Smooth muscle cell (in vitro differentiated cells): ENCODE measurements around the gene UTP14C. TPM values are rescaled to one million over a fixed set of nuclear protein-coding genes. Genes with fewer than 3 reads are reported as not detected.

ENCODE experiments used
- DNase-seq: peaks from one replicate; lab custom pipeline; 2025; ENCODE audit not compliant: unreplicated experiment; lab: John Stamatoyannopoulos, UW
- H2AFZ ChIP-seq: fragments of 200-600 bp; sonication (generic); 2 replicates; pipeline ENCODE4 v1.6.0; 2016; ENCODE audit warnings: antibody characterized with exemption, low read depth, mild to moderate bottlenecking
- H3F3A ChIP-seq: fragments of 200-600 bp; sonication (generic); 2 replicates; pipeline ENCODE4 v1.6.0; 2017; ENCODE audit warnings: antibody characterized with exemption, low read depth
- H3K27ac ChIP-seq: fragments of 200-600 bp; sonication (generic); 2 replicates; pipeline ENCODE4 v1.5.1; 2016; ENCODE audit warnings: low read depth, mild to moderate bottlenecking
- H3K27me3 ChIP-seq: fragments of 200-600 bp; sonication (generic); 2 replicates; pipeline ENCODE4 v1.6.1; 2016; ENCODE audit warnings: low read depth, mild to moderate bottlenecking
- H3K36me3 ChIP-seq: fragments of 200-600 bp; sonication (generic); 2 replicates; pipeline ENCODE4 v1.5.1; 2016; ENCODE audit warnings: low read depth
- H3K4me1 ChIP-seq: fragments of 200-600 bp; sonication (generic); 2 replicates; pipeline ENCODE4 v1.5.1; 2016; ENCODE audit warnings: low read depth
- H3K4me2 ChIP-seq: fragments of 200-600 bp; sonication (generic); 2 replicates; pipeline ENCODE4 v1.6.0; 2016; ENCODE audit warnings: mild to moderate bottlenecking
- H3K4me3 ChIP-seq: fragments of 200-600 bp; sonication (generic); 2 replicates; pipeline ENCODE4 v1.5.1; 2016; ENCODE audit warnings: mild to moderate bottlenecking
- H3K79me2 ChIP-seq: fragments of 200-600 bp; sonication (generic); 2 replicates; pipeline ENCODE4 v1.6.0; 2016; ENCODE audit warnings: low read depth, mild to moderate bottlenecking
- H3K9ac ChIP-seq: fragments of 200-600 bp; sonication (generic); 2 replicates; pipeline ENCODE4 v1.6.0; 2016; ENCODE audit warnings: low read depth
- H3K9me3 ChIP-seq: fragments of 200-600 bp; sonication (generic); replicated peaks from 2 replicates; pipeline ENCODE4 v1.5.1; 2016; ENCODE audit warnings: low read depth
- H4K20me1 ChIP-seq: fragments of 200-600 bp; sonication (generic); 2 replicates; pipeline ENCODE4 v1.6.0; 2016; ENCODE audit warnings: low read depth
- WGBS: methylation state at CpG from one replicate; pipeline ENCODE4 v1.1.7; 2016; ENCODE audit warnings: low lambda C conversion rate; 5-methylcytosine and 5-hydroxymethylcytosine counted together
- polyA plus RNA-seq: library from polyadenylated mRNA; unstranded; fragments of >200 nt; fragmentation: Nextera tagmentation; extraction: Ambion mirVana; gene quantifications from 2 replicates; pipeline ENCODE4 v1.2.1, GENCODE V29; 2016
- total RNA-seq: library from RNA; depleted of rRNA; stranded (reverse); fragments of >200 nt; gene quantifications from 2 replicates; pipeline ENCODE4 v1.2.3, GENCODE V29; 2014
- TF ChIP-seq, protein P1 (sequence below): fragments of 200-600 bp; sonication (generic); IDR thresholded peaks from 2 replicates; pipeline ENCODE4 v1.5.1; 2017; ENCODE audit warnings: borderline replicate concordance, mild to moderate bottlenecking, antibody characterized with exemption; ENCODE audit not compliant: insufficient read depth, poor library complexity, severe bottlenecking

The UTP14C gene
- total and polyA plus RNA-seq, 2 experiments from 2014 or later, result 8.1 to 18.3 TPM

DNA sequence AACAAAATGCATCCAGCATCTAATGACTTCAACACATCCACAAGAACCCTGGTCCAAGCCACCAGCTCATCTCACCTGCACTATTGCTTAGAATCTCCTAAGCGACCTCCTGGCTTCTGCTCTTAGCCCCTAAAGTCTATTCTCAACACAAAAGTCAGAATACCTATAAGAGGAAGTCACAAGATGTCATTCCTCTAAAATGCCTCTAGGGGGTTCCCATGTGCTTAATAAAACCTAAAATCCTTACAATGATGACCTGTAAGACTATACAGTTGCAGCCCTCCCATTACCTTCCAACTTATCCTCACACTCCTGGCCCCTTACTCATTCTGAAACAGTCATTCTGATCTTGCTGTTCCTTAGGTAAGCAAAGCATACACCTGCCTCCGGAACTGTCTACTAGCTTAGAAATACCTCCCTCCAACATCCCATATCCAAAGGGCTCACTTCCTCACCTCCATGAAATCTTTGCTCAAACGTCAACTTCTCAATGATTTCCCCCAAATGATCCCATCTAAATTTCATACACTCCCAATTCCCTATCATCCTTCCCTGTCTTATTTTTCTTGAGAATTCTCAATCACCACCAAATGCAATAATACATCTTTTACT, 23.3 kb upstream of the UTP14C start:
- no peak for DNase-seq
- 71% methylated on average over 3 of the region's 3 CpGs for WGBS
- Histone ChIP-seq H3K36me3 (no peaks in the 10 kb centered on the region), H2AFZ (no peak overlapping the region), H3K79me2 (peaks cover 92% of the 10 kb centered on the region), H3K9ac (no peak overlapping the region), H3K4me1 (peaks cover 21% of the 10 kb centered on the region), H3K27me3 (no peaks in the 10 kb centered on the region), H3K4me3 (no peak overlapping the region), H3F3A (no peaks in the 10 kb centered on the region), H3K4me2 (no peak overlapping the region), H4K20me1 (peaks cover 56% of the 10 kb centered on the region), H3K27ac (no peak overlapping the region), H3K9me3 (no peaks in the 10 kb centered on the region)
- TF ChIP-seq, protein P1, sequence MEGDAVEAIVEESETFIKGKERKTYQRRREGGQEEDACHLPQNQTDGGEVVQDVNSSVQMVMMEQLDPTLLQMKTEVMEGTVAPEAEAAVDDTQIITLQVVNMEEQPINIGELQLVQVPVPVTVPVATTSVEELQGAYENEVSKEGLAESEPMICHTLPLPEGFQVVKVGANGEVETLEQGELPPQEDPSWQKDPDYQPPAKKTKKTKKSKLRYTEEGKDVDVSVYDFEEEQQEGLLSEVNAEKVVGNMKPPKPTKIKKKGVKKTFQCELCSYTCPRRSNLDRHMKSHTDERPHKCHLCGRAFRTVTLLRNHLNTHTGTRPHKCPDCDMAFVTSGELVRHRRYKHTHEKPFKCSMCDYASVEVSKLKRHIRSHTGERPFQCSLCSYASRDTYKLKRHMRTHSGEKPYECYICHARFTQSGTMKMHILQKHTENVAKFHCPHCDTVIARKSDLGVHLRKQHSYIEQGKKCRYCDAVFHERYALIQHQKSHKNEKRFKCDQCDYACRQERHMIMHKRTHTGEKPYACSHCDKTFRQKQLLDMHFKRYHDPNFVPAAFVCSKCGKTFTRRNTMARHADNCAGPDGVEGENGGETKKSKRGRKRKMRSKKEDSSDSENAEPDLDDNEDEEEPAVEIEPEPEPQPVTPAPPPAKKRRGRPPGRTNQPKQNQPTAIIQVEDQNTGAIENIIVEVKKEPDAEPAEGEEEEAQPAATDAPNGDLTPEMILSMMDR, result peak; percentile 64

DNA sequence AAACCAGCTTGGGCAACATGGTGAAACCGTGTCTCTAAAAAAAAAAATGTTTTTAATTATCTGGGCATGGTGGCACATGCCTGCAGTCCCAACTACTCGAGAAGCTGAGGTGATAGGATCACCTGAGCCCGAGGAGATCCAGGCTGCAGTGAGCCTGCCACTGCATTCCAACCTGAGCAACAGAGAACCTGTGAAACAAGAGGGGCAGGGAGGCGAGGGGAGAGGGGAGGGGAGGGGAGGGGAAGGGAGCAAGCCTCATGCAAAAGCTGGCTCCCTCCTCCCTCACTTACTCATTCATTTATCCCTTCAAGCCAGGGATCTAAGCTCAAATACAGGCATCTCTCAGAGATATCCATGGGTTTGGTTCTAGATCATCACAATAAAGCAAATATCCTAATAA, 22.1 kb upstream of the UTP14C start:
- TF ChIP-seq, protein P1, result no peak
- Histone ChIP-seq H3K79me2 (peaks cover 94% of the 10 kb centered on the region), H3K27me3 (no peaks in the 10 kb centered on the region), H3K36me3 (no peaks in the 10 kb centered on the region), H3K9ac (no peak overlapping the region), H4K20me1 (peaks cover 44% of the 10 kb centered on the region), H3K4me1 (peaks cover 16% of the 10 kb centered on the region), H3F3A (no peaks in the 10 kb centered on the region), H3K9me3 (no peaks in the 10 kb centered on the region), H2AFZ (no peak overlapping the region), H3K4me3 (no peak overlapping the region), H3K27ac (no peak overlapping the region), H3K4me2 (no peak overlapping the region)
- WGBS, result 54% methylated on average over 3 of the region's 4 CpGs
- no peak for DNase-seq

DNA sequence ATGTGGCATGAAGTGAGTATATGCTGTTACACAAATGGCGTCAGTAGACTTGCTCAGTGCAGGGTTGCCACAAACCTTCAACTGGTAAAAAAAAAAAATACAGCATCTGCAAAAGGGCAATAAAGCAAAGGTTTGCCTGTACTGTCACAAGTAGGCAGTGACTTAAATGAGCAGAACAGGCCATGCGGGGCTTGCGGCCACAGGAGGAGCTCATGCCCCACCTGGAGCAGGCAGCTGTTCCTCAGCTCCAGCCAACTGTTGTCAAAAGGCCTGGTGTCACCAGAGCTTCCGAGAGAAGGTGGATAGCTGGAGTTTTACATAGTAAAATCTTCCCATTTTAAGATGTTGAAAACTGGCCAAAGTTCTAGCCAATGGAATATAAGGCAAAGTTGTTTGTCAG, 20.9 kb upstream of the UTP14C start:
- Histone ChIP-seq H3K27ac (no peak overlapping the region), H3F3A (no peaks in the 10 kb centered on the region), H3K4me1 (peaks cover 4% of the 10 kb centered on the region), H3K9ac (no peak overlapping the region), H3K36me3 (no peaks in the 10 kb centered on the region), H4K20me1 (peaks cover 34% of the 10 kb centered on the region), H2AFZ (no peak overlapping the region), H3K4me3 (no peak overlapping the region), H3K27me3 (no peaks in the 10 kb centered on the region), H3K9me3 (no peaks in the 10 kb centered on the region), H3K79me2 (peaks cover 94% of the 10 kb centered on the region), H3K4me2 (no peak overlapping the region)
- TF ChIP-seq, protein P1, result no peak
- 84% methylated on average over 4 of the region's 4 CpGs for WGBS
- no peak for DNase-seq
